ENCODE measurements around the gene SCNN1B.

Gene SCNN1B

GRCh38 chr16:23316634-23317265, 14.6 kb downstream of the SCNN1B start:
- no peak for TF ChIP-seq ZNF610 (tag by site-specific recombination; IDR thresholded peaks at IDR 0.05; ENCODE audit: borderline replicate concordance)
- 0 out of 2 replicates have a peak, but pooled peaks have one; percentile 11 for TF ChIP-seq FEZF1 (tag by site-specific recombination; IDR thresholded peaks at IDR 0.05)
- peak; percentile 12 for TF ChIP-seq ZBTB26 (tag by site-specific recombination; optimal IDR thresholded peaks at IDR 0.05)
- TF ChIP-seq ZNF670 (tag by site-specific recombination; IDR thresholded peaks at IDR 0.05; ENCODE audit: low read depth): peak; percentile 82; the same call in 1 of the 2 replicates
- peak; percentile 72; the same call in 1 of the 2 replicates for TF ChIP-seq ZBTB7A (tag by site-specific recombination; IDR thresholded peaks at IDR 0.05; ENCODE audit: low read depth)
- TF ChIP-seq YY2 (tag by site-specific recombination; IDR thresholded peaks at IDR 0.05): 0 out of 2 replicates have a peak, but pooled peaks have one; percentile 6
- no peak for TF ChIP-seq ZNF776 (tag by site-specific recombination; IDR thresholded peaks at IDR 0.05; ENCODE audit: borderline replicate concordance)
- peak; percentile 16; the same call in 1 of the 2 replicates for TF ChIP-seq ZNF514 (tag by site-specific recombination; IDR thresholded peaks at IDR 0.05)
- TF ChIP-seq ZNF280C (tag by site-specific recombination; IDR thresholded peaks at IDR 0.05): 0 out of 2 replicates have a peak, but pooled peaks have one; percentile 51
- peak; percentile 9; the same call in 1 of the 2 replicates for TF ChIP-seq ZBTB1 (tag by site-specific recombination; IDR thresholded peaks at IDR 0.05)
- 0 out of 2 replicates have a peak, but pooled peaks have one; percentile 37 for TF ChIP-seq ZNF837 (tag by site-specific recombination; IDR thresholded peaks at IDR 0.05)
- no peak for TF ChIP-seq PATZ1 (tag by site-specific recombination; IDR thresholded peaks at IDR 0.05)
- no peak for TF ChIP-seq ZNF404 (tag by site-specific recombination; IDR thresholded peaks at IDR 0.05)
- 0 out of 2 replicates have a peak, but pooled peaks have one; percentile 19 for TF ChIP-seq ZNF155 (tag by site-specific recombination; IDR thresholded peaks at IDR 0.05)
- TF ChIP-seq ZNF133 (tag by site-specific recombination; IDR thresholded peaks at IDR 0.05): peak; percentile 15; the same call in 1 of the 2 replicates
- 0 out of 2 replicates have a peak, but pooled peaks have one; percentile 8 for TF ChIP-seq ZNF571 (tag by site-specific recombination; IDR thresholded peaks at IDR 0.05)
- TF ChIP-seq ZNF202 (tag by site-specific recombination; IDR thresholded peaks at IDR 0.05; ENCODE audit: borderline replicate concordance): 0 out of 2 replicates have a peak, but pooled peaks have one; percentile 16
- no peak for TF ChIP-seq SALL2 (tag by site-specific recombination; IDR thresholded peaks at IDR 0.05; ENCODE audit: borderline replicate concordance)
- peak; percentile 96 for TF ChIP-seq ZSCAN30 (tag by site-specific recombination; IDR thresholded peaks at IDR 0.05)
- no peak for TF ChIP-seq ZNF548 (tag by site-specific recombination; IDR thresholded peaks at IDR 0.05)
- peak; percentile 97; the same call in 1 of the 2 replicates for TF ChIP-seq ZNF768 (tag by site-specific recombination; IDR thresholded peaks at IDR 0.05)
- peak; percentile 77; the same call in 1 of the 2 replicates for TF ChIP-seq ZNF580 (tag by site-specific recombination; IDR thresholded peaks at IDR 0.05)
- no peak for TF ChIP-seq CTCF (tag by site-specific recombination; IDR thresholded peaks at IDR 0.05)
- TF ChIP-seq ZNF521 (tag by site-specific recombination; IDR thresholded peaks at IDR 0.05): no peak; the same call in 1 of the 2 replicates
- TF ChIP-seq GLI4 (tag by site-specific recombination; IDR thresholded peaks at IDR 0.05): 0 out of 2 replicates have a peak, but pooled peaks have one; percentile 15

More at GRCh38 chr16:23316634-23317265, 14.6 kb downstream of the SCNN1B start:
- Histone ChIP-seq H3K4me3 (ENCODE audit: low read depth, low read length) (no peak overlapping the region), H3K4me1 (ENCODE audit: control insufficient read depth, insufficient read depth, low read length) (peaks cover 4% of the 10 kb centered on the region), H3K9me3 (ENCODE audit: control insufficient read depth, insufficient read depth, low read depth, low read length) (no peaks in the 10 kb centered on the region), H3K36me3 (ENCODE audit: control insufficient read depth in 2 of 2, insufficient read depth in 1 of 2, low read length in 2 of 2) (no peaks in the 10 kb centered on the region), H3K27ac (ENCODE audit: extremely low read depth, low read depth, low read length) (no peak overlapping the region)
- POLR2A ChIA-PET: no interaction called here
- CTCF ChIA-PET: interaction anchor here (0.6 kb wide), 1 partner anchor 99 kb away, joined by 3 read pairs; no protein-coding TSS in a partner anchor

Measured in HEK293 (cell line).